A549 (cell line): Measurements from ENCODE around the gene HMCN1. TPM values are rescaled to one million over a fixed set of nuclear protein-coding genes. Genes with fewer than 3 reads are reported as not detected.

Source experiments
- ATAC-seq, 2 experiments: fragments of 200-7000 bp in 1 of 2; fragments of >200 bp in 1 of 2; cut with Nextera tagmentation in 1 of 2; cut with Tn5 transposase in 1 of 2; 3 replicates each; pipeline versions ENCODE4 v1.8.0 to v1.9.1; 2018 to 2020; ENCODE audit warnings: mild to moderate bottlenecking in 1 of 2, moderate library complexity in 1 of 2
- CTCF ChIA-PET: fragments of 300-600 bp; sonication (Branson Sonifier 250); formaldehyde crosslinking; extraction: SDS; loops from one replicate; lab custom pipeline; 2021; ENCODE audit warnings: antibody characterized with exemption, inconsistent platforms; lab: Yijun Ruan, JAX
- POLR2A ChIA-PET: fragments of 350-600 bp; formaldehyde crosslinking; extraction: SDS; loops from one replicate; lab custom pipeline; 2021; ENCODE audit warnings: antibody characterized with exemption, inconsistent platforms; lab: Yijun Ruan, JAX
- DNase-seq, 2 experiments: peaks; one replicate each; pipeline versions ENCODE4 v3.0.0 to v3.0.0-alpha.2; 2011 to 2016; ENCODE audit warnings: low read depth in 1 of 2, low spot score in 1 of 2
- FAIRE-seq: peaks from 2 replicates; lab custom pipeline; 2011; peaks lifted over from hg19 to GRCh38; lab: Jason Lieb, UNC
- H3K27ac ChIP-seq, 2 experiments: fragments of >200 bp; sonication (Bioruptor Twin); formaldehyde crosslinking; 3 replicates each; pipeline ENCODE4 v1.5.1; 2016 to 2017
- H3K4me1 ChIP-seq: fragments of >200 bp; sonication (Bioruptor Twin); formaldehyde crosslinking; 3 replicates; pipeline ENCODE4 v1.6.1; 2016
- H3K4me2 ChIP-seq: fragments of >200 bp; sonication (Bioruptor Twin); formaldehyde crosslinking; 3 replicates; pipeline ENCODE4 v1.6.1; 2016
- H3K4me3 ChIP-seq: fragments of >200 bp; sonication (Bioruptor Twin); formaldehyde crosslinking; 3 replicates; pipeline ENCODE4 v1.5.1; 2016
- H3K9me3 ChIP-seq: fragments of >200 bp; sonication (Bioruptor Twin); formaldehyde crosslinking; 3 replicates; pipeline ENCODE4 v1.6.1; 2016
- BHLHE40 ChIP-seq: IDR thresholded peaks from 2 replicates; pipeline ENCODE4 v1.6.1; 2012; ENCODE audit warnings: low read depth, low read length, inconsistent platforms
- CEBPB ChIP-seq, 2 experiments: fragments of >200 bp in 1 of 2; sonication (Bioruptor Twin) in 1 of 2; formaldehyde crosslinking in 1 of 2; IDR thresholded peaks; 2 replicates each; pipeline ENCODE4 v1.6.1; 2012 to 2016
- CHD2 ChIP-seq: fragments of 150-350 bp; IDR thresholded peaks from 2 replicates; pipeline ENCODE4 v1.6.1; 2014; ENCODE audit warnings: low read length; ENCODE audit not compliant: partially characterized antibody
- CHD4 ChIP-seq: fragments of 200-600 bp; sonication (generic); IDR thresholded peaks from 2 replicates; pipeline ENCODE4 v1.6.1; 2016; ENCODE audit warnings: antibody characterized with exemption, mild to moderate bottlenecking, borderline replicate concordance
- EHMT2 ChIP-seq: fragments of 200-600 bp; sonication (generic); IDR thresholded peaks from 2 replicates; pipeline ENCODE4 v1.6.1; 2016; ENCODE audit warnings: antibody characterized with exemption, low read depth, mild to moderate bottlenecking, moderate library complexity
- FOSB ChIP-seq: fragments of 250-450 bp; sonication (Bioruptor Pico); IDR thresholded peaks from 2 replicates; pipeline ENCODE4 v1.5.0; 2020; ENCODE audit warnings: mild to moderate bottlenecking, moderate library complexity
- FOSL2 ChIP-seq, 2 experiments: fragments of 450-650 bp in 1 of 2; fragments of >200 bp in 1 of 2; sonication (Bioruptor Twin) in 1 of 2; formaldehyde crosslinking; IDR thresholded peaks; 2 replicates each; pipeline versions ENCODE4 v1.5.0 to v1.6.1; 2016 to 2020; ENCODE audit warnings: mild to moderate bottlenecking in 1 of 2, moderate library complexity in 1 of 2
- HOXB13 ChIP-seq: fragments of 250-450 bp; sonication (Bioruptor Pico); IDR thresholded peaks from 2 replicates; pipeline ENCODE4 v1.5.0; 2020; ENCODE audit warnings: low read depth, mild to moderate bottlenecking, moderate library complexity
- HOXB5 ChIP-seq: fragments of 250-450 bp; sonication (Bioruptor Pico); IDR thresholded peaks from 2 replicates; pipeline ENCODE4 v1.5.0; 2020; ENCODE audit warnings: mild to moderate bottlenecking, moderate library complexity
- JUN ChIP-seq, 2 experiments: fragments of >200 bp; sonication (Bioruptor Twin); formaldehyde crosslinking; IDR thresholded peaks; 2 replicates in 1 of 2; 3 replicates in 1 of 2; pipeline ENCODE4 v1.6.1; 2016 to 2017
- KDM1A ChIP-seq: fragments of 200-600 bp; sonication (generic); IDR thresholded peaks from 2 replicates; pipeline ENCODE4 v1.6.1; 2016; ENCODE audit warnings: low read depth, mild to moderate bottlenecking
- MAFK ChIP-seq: fragments of 450-650 bp; IDR thresholded peaks from 2 replicates; pipeline ENCODE4 v1.6.1; 2014; ENCODE audit not compliant: partially characterized antibody
- PBX3 ChIP-seq: IDR thresholded peaks from 2 replicates; pipeline ENCODE4 v1.6.1; 2012
- POLR2A ChIP-seq: IDR thresholded peaks from 2 replicates; pipeline ENCODE4 v1.6.1; 2012; ENCODE audit warnings: mild to moderate bottlenecking, low read length
- RAD21 ChIP-seq, 2 experiments: fragments of >200 bp in 1 of 2; sonication (Bioruptor Twin) in 1 of 2; formaldehyde crosslinking in 1 of 2; IDR thresholded peaks in 1 of 2; conservative IDR thresholded peaks in 1 of 2; 2 replicates in 1 of 2; 3 replicates in 1 of 2; pipeline ENCODE4 v1.6.1; 2012 to 2018; ENCODE audit warnings: inconsistent platforms in 1 of 2
- RCOR1 ChIP-seq: fragments of 150-350 bp; IDR thresholded peaks from 2 replicates; pipeline ENCODE4 v1.6.1; 2014; ENCODE audit warnings: antibody characterized with exemption, low read length, low read depth
- RNF2 ChIP-seq: fragments of 200-600 bp; sonication (generic); IDR thresholded peaks from 2 replicates; pipeline ENCODE4 v1.6.1; 2016; ENCODE audit warnings: low read depth, mild to moderate bottlenecking, antibody characterized with exemption, moderate library complexity, borderline replicate concordance
- SREBF2 ChIP-seq: fragments of 450-650 bp; IDR thresholded peaks from 2 replicates; pipeline ENCODE4 v1.6.1; 2014; ENCODE audit warnings: mild to moderate bottlenecking, moderate library complexity
- TP53 ChIP-seq: fragments of 250-450 bp; sonication (Bioruptor Pico); IDR thresholded peaks from 2 replicates; pipeline ENCODE4 v1.5.0; 2021; ENCODE audit warnings: mild to moderate bottlenecking, moderate library complexity
- ZSCAN20 ChIP-seq: fragments of 250-450 bp; sonication (Bioruptor Pico); IDR thresholded peaks from 2 replicates; pipeline ENCODE4 v1.8.0; 2022; ENCODE audit warnings: mild to moderate bottlenecking, moderate library complexity
- WGBS: methylation state at CpG from one replicate; pipeline ENCODE4 v1.1.6; 2017; ENCODE audit errors: missing lambda C conversion rate; 5-methylcytosine and 5-hydroxymethylcytosine counted together
- polyA plus RNA-seq, 4 experiments: library from polyadenylated mRNA; depleted of rRNA in 3 of 4; stranded (reverse); fragments of >200 nt; fragmentation: RNase III in 1 of 4; extraction: RNeasy Plus Mini Kit Qiagen cat#74134 plus additional on column Dnase treatment in 1 of 4; gene quantifications; 2 replicates in 3 of 4; 3 replicates in 1 of 4; pipeline ENCODE4 v1.2.3, GENCODE V29; 2011 to 2017

Gene HMCN1
- polyA plus RNA-seq, 2 of the 4 experiments (the other 2 are of a cell fraction), result 0.03 to 0.06 TPM

DNA sequence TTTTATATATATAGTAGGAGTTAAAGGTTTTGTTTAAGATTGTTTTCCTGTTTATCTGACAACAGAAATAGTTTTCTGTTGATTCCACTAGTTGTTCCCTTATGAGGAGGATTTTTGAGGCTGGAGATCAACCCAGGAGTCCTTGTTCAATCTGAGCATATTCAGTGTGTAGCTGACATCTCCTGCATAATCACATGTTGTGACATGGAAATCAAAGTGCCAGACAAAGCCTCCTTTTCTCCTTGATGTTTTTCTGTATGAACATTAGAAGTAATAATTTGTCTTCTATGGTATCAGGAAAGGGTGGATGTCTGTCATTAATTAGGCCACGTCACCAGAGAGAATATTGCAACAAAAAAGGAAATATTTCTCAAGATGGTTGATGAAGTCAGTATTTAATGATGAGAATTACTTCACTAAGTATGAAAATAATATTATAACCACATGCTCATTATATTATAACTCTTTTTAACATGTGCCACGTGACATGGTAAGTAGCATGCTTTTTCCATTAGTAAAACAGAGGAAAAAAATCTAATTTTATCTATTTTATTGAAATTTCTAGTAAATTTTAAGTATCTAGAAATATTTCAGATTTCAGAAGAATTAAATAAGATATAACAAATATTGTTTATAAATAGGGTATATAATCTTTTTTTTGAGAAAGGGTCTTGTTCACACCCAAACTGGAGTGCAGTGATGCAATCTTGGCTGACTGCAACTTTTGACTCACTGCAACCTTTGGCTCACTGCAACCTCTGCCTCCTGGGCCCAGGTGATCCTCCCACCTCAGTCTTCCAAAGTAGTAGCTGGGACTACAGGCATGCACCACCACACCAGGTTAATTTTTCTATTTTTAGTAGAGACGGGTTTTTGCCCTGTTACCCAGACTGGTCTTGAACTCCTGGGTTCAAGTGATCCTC is 223.5 kb downstream of the HMCN1 start:
- H3K4me2 ChIP-seq, result no peak overlapping the region
- WGBS, result 34% methylated on average over 3 of the region's 3 CpGs
- CTCF ChIA-PET, result no interaction called here
- H3K4me1 ChIP-seq, result no peaks in the 10 kb centered on the region
- no peaks in the 10 kb centered on the region for H3K9me3 ChIP-seq
- TF ChIP-seq CEBPB (IDR thresholded peaks at IDR 0.05) (no peak), HOXB13 (CRISPR knock-in tag) (no peak), RAD21 (conservative IDR thresholded peaks at IDR 0.05 in 1 of 2, IDR thresholded peaks at IDR 0.05 in 1 of 2) (no peak), TP53 (CRISPR knock-in tag) (no peak), SREBF2 (no peak)
- ATAC-seq (no peak), DNase-seq (no peak), FAIRE-seq (no peak)
- H3K4me3 ChIP-seq, result no peak overlapping the region
- POLR2A ChIA-PET, result no interaction called here
- H3K27ac ChIP-seq, result no peak overlapping the region

DNA sequence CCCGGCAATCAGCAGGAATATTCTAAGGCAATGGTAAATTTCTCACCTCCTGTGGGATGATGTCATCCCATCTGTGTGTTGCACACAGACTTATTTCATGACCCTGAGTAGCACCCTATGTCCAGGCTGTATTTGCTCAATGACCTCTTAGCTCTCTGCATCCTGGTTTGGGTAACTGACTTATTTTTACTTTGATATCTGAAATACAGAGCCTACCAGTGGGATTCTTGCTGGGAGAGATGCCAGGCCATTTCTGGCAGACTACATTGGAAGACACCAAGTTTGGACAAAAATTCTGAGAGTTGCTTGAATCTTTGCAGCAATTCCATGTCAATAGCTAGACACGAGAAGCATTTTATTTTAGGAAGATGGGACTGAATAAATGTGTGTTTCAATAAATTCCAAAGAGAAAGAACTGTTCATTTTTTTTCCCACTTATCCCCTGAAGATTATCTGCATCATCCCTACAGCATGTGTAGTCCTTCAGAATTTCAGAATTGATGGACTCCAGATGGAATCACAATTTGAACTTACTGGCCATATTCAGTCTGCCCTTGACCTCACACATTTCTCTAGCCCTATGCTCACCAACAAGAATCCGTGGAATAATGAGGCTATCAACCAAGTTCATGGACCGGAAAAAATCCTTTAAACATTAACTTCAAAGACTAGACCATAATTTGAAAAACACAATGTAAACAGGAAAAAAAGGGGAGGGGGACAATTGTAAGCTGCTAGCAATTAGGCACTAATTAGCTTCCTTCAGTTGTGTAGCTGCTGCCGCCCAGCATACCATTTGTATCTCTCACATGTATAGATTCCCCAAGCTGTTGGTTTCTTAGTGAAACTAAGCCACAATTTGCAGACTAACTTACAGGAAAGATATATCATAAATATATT is 226.5 kb downstream of the HMCN1 start:
- DNase-seq (no peak), FAIRE-seq (no peak), ATAC-seq (no peak)
- Histone ChIP-seq H3K4me3 (no peak overlapping the region), H3K4me1 (no peaks in the 10 kb centered on the region), H3K9me3 (no peaks in the 10 kb centered on the region), H3K4me2 (no peak overlapping the region), H3K27ac (no peak overlapping the region)
- POLR2A ChIA-PET, result interaction anchor here (0.6 kb wide), 1 partner anchor 19 kb away, joined by 3 read pairs; no protein-coding TSS in a partner anchor
- TF ChIP-seq FOSB (CRISPR knock-in tag) (no peak), RCOR1 (no peak), FOSL2 (IDR thresholded peaks at IDR 0.05) (no peak), FOSL2 (CRISPR knock-in tag; IDR thresholded peaks at IDR 0.05) (no peak)
- CTCF ChIA-PET, result no interaction called here
- WGBS, result 49% methylated on average over 5 of the region's 5 CpGs

GRCh38 chr1:185961664-185962063 is 227.5 kb downstream of the HMCN1 start:
- POLR2A ChIA-PET, result no interaction called here
- no peak overlapping the region for H3K4me3 ChIP-seq
- FAIRE-seq, result no peak
- no peaks in the 10 kb centered on the region for H3K9me3 ChIP-seq
- no peak for DNase-seq
- TF ChIP-seq BHLHE40 (no peak), KDM1A (no peak), EHMT2 (no peak), HOXB5 (CRISPR knock-in tag) (no peak), CHD2 (no peak), PBX3 (no peak), ZSCAN20 (CRISPR knock-in tag) (no peak), RNF2 (no peak), POLR2A (no peak), CHD4 (no peak), MAFK (no peak), JUN (IDR thresholded peaks at IDR 0.05) (no peak)
- TF ChIP-seq, all 56 proteins: peak for 0
- no peak for ATAC-seq
- 16% methylated on average over 2 of the region's 2 CpGs for WGBS
- no peaks in the 10 kb centered on the region for H3K4me1 ChIP-seq
- no peak overlapping the region for H3K27ac ChIP-seq
- H3K4me2 ChIP-seq, result no peak overlapping the region
- CTCF ChIA-PET, result no interaction called here
